Activated CD4-positive, CD25-positive, alpha-beta regulatory T cell treated with anti-CD3 and anti-CD28 coated beads, Interleukin-2, amount 50 U/mL, for 72 hours (primary cell): ENCODE measurements around the gene CISD2.
"Not testable (repeated sequence)": the region's sequence is repeated elsewhere in the genome, so short reads cannot be mapped to it uniquely, and the experiment has no call there.

Experiments
- DNase-seq: peaks from one replicate; pipeline ENCODE4 v3.0.0; 2021

Gene CISD2, protein sequence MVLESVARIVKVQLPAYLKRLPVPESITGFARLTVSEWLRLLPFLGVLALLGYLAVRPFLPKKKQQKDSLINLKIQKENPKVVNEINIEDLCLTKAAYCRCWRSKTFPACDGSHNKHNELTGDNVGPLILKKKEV

DNA sequence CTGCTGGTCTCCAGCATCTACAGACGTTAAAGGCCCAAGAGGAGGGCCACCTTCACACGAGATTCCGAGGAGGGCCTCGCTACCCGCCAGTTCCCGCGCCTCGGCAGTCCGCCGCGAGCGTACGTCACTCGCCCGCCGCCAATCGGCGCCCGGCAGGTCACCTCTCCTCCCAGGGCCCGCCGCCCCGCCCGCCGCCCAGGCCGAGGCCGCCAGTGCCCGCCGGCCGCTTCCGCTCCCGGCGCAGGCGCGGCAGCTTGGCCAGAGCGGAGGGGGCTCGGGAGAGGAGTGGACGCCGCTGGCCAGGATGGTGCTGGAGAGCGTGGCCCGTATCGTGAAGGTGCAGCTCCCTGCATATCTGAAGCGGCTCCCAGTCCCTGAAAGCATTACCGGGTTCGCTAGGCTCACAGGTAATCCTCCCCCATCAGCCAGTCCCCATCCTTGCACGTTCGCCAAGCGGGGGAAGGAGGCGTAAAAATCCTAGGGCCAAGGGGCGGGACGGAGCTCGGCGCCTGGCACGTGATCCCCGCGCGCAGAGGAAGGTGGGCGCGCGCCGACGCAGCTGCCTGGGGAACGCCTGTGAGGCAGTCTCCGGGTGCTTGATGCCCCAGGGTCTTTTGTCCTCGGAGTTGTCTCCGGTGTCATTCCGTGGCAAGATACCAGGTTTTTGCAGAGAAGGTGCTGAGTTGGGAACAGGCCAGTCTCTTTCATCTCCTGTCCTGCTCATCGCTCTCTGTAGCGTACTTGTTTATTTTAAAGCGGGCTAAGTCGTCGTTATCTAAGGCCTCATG, at the start of gene CISD2:
Gene CISD2 (plus strand): TSS at position 212 of the 788 bp plus-strand sequence. CDS start 93 bp downstream, at position 305.
- DNase-seq: peak; percentile 92

DNA sequence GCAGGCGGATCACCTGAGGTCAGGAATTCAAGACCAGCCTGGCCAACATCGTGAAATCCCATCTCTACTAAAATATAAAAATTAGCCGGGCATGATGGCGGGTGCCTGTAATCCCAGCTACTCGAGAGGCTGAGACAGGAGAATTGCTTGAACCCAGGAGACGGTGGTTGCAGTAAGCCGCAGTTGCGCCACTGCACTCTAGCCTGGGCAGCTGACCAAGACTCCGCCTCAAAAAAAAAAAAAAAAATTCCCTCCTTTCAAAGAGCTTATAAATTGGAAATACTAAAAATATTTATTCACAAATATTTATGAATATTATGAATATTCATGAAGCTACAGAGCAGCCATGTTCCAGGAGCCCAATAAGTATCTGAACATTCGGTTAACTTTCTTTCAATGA, 49.7 kb upstream of the CISD2 start:
- not testable (repeated sequence) for DNase-seq

DNA sequence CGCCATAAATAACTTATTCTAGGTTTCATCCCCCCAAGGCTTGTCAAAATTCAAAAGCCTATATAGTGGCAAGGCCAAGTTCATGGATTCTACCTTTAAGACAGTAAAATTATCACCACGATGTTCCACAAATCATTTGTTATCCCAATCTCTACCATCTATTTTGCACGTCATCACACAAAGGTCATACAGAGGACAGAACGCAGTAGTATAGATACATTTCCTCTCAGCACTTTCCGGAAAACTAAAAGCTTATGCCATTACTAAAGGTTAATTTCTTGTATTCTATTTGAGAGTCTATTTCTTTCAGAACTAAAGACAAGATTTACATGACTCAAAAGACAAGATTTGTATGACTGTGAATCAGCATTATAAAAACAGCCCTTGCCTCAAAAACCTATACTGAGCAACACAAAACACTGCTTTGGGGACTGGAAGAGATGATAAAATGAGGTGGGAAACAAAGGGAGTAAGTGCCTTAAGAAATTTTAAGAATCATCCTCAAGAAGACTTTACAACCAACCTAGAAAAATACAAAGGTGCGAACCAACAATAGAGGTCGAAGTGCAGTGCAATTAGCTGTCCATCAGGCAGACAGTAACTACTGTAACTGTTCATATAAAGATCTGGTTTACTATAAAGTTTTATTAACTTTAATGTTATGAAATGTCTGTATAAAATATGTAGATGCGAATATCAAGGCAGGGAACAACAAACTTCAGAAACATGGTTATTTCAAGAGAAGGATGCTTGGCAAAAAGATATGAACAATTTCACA, 49.0 kb upstream of the CISD2 start:
- no peak for DNase-seq

DNA sequence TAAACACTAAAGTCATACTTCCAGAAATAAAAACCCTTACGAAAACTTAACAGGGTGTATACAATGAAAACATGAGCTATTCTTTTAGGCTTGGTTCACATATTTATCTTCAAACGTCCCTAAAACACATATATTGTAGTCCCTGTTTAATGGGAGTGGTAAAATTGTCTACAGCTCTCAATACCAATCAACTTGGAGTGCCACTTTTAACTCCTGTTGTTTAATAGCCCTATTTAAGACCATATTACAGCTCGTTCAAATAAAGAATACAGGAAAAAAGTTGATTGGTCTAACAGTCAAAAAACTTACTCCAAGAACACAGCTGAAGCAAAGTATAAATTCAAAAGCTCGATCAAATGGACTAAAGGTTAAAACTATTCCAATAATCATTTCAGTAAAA, 45.3 kb upstream of the CISD2 start:
- no peak for DNase-seq

DNA sequence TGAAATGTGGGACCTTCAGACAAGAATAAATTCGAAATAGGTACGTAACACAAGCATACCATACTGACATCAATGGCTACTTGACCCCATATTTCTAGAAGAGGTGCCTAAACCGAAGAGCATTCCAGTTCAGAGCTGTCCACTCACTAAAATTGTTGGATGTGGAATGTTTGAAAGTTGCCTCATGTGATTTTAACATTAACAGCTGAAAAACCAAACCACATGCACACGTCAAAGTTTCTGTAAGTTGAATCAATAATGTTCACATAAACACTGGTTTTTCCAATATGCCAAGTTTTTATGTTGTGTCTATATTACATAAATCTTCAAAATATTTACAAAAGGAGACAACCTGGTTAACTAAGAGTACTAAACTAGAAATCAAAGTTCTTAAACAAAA, 44.9 kb upstream of the CISD2 start:
- DNase-seq: no peak

DNA sequence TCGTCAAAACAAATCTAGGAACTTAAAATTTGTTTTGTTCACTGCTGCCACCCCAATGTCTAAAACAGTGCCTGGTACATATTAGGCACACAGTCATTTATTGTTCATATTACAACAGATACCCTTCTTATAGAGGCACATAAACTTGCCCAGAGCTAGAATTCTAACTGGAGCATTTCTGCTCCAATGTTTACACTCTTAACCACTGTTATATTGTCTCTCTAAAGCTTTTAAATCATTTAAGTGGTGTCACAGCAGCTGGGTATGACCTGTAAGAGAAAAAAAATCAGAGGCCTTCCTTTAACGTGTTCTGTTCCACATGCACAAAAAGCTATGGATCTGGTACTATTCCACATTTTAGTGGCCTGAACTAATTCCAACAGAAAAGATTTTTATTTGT, 44.4 kb upstream of the CISD2 start:
- DNase-seq: no peak

DNA sequence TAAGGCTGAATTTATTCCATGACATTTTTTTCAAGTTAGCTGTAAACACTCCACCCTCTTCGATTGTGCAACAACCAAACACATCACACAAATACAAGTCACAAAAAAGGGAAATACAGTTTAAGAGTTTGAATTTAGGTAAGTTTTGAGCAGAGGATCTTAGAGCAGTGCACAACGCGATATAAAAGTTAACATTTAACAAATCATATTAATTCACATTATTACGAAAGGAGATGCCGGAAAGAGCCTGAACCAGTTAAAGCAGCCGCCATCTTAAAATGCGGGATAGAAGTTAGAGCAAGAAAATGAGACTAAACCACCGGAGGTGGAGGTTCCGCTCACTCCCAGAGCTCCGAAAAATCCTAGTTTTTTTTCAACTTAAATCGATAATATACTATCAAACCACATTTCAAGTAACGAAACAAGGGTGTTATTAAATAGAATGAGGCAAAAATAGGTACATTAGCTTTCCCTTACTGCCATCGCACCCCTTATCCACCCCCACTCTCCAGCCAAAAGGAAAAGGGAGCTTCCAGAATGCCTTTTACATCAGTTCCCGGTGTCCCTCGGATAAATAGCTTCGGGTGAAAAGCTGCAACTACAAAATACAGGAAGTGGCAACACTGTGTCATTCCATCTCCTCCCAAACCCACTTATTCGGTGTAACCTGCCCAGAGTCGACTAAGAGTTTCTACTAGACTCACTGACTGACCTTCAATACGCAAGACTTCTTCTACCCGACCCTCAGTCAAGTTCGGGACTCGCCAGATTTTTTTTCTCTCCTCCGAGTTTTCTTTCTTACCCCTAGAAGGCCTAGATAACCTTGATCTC, 43.3 kb upstream of the CISD2 start:
- DNase-seq: no peak

DNA sequence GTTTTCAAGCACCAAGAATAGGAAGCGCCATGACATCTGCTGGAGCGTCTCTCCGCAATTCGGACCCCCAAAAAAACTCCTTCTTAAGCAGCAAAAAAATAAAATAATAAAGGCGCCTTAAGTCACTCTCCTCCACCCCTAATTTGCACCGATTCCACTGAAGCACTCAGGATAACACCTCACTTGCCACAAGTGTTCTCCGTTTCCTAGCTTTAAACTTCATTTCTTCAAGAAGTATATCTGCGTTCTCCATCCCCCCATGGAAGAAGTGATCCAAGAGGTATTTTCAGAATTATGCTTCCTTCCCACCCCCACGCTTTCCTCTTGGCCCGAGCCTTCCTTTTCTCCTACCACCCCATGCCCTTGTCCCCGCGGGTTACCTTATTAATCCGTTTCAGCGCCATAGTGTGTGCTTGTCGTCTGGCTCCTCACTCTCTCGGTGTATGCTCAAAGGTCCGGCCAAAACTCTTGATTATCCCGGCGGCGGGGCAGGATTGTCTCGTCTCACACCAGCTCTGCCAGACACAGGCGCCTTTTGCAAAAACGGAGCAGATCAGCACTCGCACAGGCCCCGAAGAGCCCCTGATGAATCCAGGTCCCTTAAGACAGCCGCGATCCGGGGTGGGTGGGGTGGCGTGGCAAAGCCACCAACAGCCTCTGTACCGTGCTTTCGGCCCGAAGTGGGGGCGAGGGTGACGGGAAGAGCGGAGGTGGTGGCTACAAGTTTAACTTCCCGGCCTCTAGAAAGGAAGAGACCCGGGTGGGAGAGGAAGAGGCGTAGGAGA, 42.5 kb upstream of the CISD2 start:
- DNase-seq: no peak

DNA sequence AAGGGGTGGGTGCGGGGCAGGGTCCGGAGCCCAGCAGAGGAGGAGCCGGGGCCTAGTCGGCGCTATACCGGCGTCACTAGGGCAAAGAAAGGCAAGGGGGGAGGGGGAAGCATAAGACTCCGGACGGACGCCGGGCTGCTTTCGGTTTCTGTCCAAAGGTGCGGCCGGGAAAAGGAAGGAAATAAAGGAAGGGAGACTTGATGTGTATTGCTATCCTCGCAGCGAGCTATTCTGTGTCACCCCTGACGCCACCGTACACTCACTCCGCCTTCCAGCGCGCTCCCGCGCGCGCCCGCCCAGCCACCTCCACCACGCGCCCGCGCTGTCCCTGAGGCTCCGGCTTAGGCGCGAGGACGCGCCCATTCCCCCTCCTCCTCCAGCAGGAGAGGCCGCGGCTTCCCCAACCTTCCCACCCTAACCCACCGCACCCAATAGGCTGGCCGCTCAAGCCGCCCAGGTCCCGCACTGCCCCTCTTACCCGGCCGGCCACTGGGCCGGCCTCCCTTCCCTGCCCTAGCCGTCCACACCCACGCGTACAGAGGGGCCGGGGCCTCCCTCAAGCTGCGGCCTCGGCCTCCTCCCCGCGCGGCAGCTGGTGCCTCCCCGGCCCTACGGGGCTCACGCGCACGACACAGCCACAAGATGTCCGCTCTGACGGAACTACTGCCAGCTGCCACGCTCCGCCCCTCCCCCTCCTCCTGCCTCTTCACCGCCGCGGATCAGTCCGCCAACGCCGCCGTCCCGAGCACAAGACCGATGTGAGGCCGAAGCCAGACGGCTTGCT, 41.7 kb upstream of the CISD2 start, which contains the start of gene UBE2D3:
Gene UBE2D3 (minus strand): TSS at position 662 of the 784 bp plus-strand sequence. CDS start 1,043 bp downstream, outside the sequence.
- DNase-seq: peak; percentile 94

DNA sequence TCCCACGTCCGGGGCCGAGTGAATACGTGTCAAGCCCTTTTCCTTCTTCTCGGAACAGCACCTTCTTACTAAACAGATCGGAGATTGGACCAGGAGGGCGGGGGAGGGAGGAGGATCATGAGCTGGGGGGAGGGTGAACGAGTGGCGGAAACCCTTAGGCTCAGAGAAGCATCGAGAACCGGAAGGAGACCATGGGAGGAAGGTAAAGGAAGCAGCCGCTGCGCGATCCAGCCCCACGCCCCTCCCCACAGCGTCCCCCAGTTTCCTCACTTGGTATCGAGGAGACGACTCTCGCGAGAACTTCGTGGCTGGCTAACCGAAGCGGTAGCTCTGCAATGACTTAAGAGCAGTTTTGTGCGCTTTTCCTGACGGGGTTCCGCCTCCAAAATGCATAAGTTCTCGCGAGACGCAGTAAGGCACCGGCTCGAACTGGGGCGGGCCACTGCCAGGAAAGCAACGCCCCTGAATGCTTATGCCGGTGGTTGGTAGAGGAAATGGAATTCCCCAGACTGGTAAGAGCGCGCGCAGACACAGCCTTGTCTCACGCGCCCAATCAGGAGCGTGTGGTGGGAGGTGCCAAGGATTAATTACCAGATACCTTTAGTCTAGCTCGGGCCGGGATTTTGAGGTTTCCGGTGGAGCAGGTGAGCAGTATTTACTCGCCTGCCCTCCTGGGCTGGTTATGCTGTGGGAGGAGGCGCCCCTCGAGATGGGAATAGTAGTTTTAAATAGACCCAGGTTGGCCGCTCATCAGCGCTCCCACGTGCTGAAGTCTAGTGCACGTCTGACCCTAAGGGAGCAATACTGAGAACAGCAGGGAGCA, 40.9 kb upstream of the CISD2 start:
- peak; percentile 95 for DNase-seq

DNA sequence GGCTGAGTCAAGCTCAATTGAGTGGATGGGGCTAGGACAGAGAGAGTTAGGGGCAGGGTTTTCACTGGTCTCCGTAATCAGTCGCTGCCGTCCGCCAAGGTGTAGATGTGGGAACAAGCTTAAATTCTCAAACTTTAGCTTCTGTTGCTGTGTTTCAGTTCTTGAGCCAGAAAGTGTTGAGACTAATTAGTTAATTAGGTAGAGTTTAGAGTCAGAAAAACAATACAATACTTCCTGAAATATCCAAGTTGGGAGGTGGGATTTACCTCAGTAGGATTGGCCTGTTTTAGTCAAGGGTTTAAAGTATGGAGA, 40.3 kb upstream of the CISD2 start:
- no peak for DNase-seq

DNA sequence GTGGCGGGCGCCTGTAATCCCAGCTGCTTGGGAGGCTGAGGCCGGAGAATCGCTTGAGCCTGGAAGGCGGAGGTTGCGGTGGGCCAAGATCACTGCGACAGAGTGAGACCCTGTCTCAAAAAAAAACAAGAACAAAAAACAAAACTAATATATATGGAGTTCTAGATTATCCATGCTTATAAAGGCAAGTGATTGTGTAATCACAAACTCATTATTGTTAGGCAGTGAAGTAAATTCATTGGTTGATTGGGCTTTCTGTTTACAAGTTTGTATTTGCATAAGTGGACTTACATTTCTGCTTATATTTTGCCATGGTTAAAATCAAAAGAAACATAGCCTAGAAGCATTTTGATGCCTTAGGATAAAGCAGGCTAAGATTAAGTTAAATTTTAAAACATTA, 39.0 kb upstream of the CISD2 start:
- DNase-seq: no peak

DNA sequence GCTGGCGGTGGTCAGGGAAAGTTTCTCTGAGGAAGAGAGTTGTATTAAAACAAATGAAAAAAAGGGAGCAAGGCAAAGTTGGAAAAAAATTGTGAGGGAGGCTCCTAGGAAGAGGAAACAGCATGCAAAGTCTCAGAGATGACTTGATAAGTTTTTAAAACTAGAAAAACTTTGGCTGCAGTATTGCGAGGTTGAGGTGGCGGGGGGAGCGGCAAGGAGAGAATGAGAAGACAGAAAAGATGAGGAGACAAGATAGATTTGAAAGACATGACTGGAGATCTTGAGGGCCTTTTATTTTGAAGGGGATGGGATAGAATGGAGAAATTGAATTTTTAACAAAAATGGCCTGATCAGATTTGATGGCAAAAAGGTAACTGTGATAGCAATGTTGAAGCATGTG, 36.7 kb upstream of the CISD2 start:
- no peak for DNase-seq

DNA sequence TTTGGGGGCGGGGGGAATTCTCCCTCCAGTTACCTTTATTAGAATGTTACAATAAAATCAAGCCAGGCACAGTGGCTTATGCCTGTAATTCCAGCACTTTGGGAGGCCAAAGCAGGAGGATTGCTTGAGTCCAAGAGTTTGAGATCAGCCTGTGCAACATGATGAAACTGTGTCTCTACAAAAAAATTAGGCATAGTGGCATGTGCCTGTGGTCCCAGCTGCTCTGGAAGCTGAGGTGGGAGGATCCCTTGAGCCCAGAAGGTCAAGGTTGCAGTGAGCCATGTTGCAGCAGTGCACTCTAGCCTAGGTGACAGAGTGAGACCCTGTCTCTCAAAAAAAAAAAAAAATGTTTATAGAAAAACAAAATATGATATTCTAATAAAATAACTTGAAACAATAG, 36.1 kb upstream of the CISD2 start:
- DNase-seq: no peak

DNA sequence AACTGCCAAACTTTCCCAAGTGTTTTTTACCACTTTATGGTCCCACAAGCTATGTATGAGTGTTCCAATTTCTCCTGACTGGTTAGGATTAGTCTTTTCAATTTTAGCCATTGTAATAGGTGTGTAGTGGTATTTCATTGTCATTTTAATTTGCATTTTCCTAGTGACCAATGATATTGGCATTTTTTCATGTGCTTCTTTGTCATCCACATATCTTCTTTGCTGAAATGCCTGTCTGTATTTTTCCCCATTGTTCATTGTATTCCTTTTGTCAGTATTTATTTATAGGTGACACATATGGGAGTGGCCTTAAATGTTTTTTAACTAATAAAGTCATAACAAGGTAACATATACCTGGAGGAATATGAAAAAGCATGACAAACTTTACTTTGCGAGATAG, 32.2 kb upstream of the CISD2 start:
- no peak for DNase-seq

DNA sequence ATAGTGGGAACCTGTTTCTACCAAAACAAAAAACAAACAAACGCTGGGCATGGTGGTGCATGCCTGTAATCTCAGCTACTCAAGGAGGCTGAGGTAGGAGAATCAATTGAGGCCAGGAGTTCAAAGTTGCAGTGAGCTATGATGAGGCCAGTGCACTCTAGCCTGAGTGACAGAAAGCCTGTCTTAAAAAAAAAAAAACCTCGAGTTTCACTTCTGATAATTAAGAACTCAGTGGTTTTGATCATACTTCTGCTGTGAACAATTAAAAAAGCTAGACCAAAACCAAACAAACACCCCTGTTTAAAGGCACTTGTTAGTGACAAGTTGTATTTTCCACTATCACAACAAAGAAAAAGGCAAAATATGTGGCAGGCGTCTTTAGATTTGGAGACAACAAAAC, 26.4 kb upstream of the CISD2 start:
- DNase-seq: no peak

DNA sequence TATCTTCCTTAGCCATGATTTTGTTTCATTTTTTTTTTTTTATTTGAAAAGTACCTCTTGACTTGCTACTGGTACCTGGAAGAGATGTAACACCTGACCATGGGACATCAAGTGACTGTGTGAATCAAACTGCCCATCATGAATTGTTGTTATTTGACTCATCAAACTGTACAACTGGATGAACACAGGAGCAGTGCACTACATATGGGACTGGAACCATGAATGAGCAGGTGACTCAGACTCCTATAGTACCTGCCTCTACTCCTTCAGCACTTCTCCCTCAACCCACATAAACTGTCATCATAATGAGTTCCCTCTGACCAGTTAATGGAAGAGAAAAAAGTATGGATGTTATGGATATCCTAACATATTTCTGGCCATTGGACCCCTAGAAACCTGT, 25.5 kb upstream of the CISD2 start:
- no peak for DNase-seq

DNA sequence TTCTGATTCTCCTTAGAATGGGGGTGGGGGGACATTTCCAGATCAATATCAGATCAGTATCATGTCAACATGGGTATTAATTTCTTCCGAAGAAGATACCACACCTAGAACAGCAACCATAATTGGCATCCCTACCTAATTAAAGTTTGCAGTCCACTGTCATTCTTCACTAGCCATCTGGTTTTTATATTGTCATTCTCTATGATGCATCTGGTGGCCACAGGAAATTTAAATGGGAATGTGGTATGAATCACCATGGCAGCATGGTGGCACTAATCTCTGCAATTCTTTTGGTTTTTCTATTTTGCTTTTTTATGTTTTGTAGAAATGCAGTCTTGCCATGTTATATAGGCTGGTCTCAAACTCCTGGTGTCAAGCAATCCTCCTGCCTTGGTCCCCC, 24.9 kb upstream of the CISD2 start:
- DNase-seq: no peak

DNA sequence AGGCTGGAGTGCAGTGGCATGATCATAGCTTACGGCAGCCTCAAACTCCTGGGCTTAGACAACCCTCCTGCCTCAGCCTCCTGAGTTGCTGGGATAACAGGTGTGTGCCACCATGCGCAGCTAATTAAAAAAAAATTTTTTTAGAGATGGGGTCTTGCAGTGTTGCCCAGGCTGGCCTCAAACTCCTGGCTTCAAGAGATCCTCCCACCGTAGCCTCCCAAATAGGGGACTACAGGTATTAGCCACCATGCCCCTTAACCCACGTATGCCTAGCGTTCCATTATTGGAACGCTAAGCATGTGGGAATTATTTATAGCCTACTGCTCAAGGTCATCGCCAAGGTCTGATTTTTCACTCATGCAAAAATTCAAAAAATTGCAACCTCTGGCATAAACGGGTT, 21.1 kb upstream of the CISD2 start:
- DNase-seq: no peak

DNA sequence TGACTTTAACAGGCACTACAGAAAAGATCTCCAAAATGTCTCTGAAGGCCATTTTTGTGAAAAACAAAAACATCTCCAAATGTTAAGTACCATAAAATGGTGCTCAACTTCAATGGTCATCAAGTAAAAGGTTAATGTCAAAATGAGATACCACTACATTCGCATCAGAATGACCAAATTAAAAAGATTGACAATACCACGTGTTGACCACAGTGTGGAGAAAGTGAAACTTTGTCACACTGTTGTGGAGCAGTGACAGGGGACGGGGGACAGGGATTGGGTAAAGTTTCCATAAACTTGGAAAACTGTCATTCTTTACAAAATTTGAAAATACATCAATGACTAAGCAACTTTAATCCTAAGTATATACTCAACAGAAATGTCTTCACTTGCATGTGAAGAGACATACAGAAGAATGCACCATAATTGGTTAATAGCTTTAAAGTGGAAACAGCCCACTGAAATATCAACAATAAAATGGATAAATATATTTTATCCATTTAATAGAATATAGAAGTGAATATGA, 19.1 kb upstream of the CISD2 start:
- no peak for DNase-seq
